ENCODE results near the gene ORMDL3.

GRCh38 chr17:39971076-39971603 is 43.7 kb upstream of the ORMDL3 start:
- TF ChIP-seq CTCF (IDR thresholded peaks at IDR 0.05; ENCODE audit: low read depth, low read length) (no peak), EZH2phosphoT487 (IDR thresholded peaks at IDR 0.05; ENCODE audit: low read depth) (no peak)

Data from OCI-LY3 (cell line).